GM12878 (cell line): ENCODE results near the gene CNN2. TPM values are rescaled to one million over a fixed set of nuclear protein-coding genes. Genes with fewer than 3 reads are reported as not detected.

Experiments
- ATAC-seq: fragments of 200-7000 bp; cut with Tn5 transposase; 3 replicates; pipeline ENCODE4 v1.9.1; 2020; ENCODE audit warnings: mild to moderate bottlenecking, moderate library complexity
- BruUV-seq: library from RNA; stranded (reverse); fragments of 400-500 nt; replicated peaks from 2 replicates; lab custom pipeline; 2021; lab: Mats Ljungman, UMichigan
- CTCF ChIA-PET: fragments of 300-600 bp; sonication (Branson Sonifier 250); formaldehyde crosslinking; extraction: SDS; loops from one replicate; lab custom pipeline; 2021; ENCODE audit warnings: inconsistent platforms; lab: Yijun Ruan, JAX
- POLR2A ChIA-PET: fragments of 350-600 bp; formaldehyde crosslinking; extraction: SDS; loops from one replicate; lab custom pipeline; 2021; ENCODE audit warnings: inconsistent platforms; lab: Charles Lee
- RAD21 ChIA-PET: fragments of 300-600 bp; sonication (Branson Sonifier 250); formaldehyde crosslinking; loops from one replicate; lab custom pipeline; 2023; ENCODE audit warnings: antibody characterized with exemption; ENCODE audit not compliant: unreplicated experiment; lab: Charles Lee
- SMC1A ChIA-PET: fragments of 300-600 bp; sonication (Branson Sonifier 250); formaldehyde crosslinking; loops from one replicate; lab custom pipeline; 2023; ENCODE audit not compliant: unreplicated experiment, uncharacterized antibody; lab: Charles Lee
- DNase-seq: peaks from one replicate; pipeline ENCODE4 v3.0.0-alpha.2; 2011; ENCODE audit warnings: low read depth, low spot score
- FAIRE-seq: peaks from 3 replicates; lab custom pipeline; 2011; peaks lifted over from hg19 to GRCh38; lab: Jason Lieb, UNC
- H2AFZ ChIP-seq: 2 replicates; pipeline ENCODE4 v1.6.0; 2011; ENCODE audit warnings: low read depth, low read length, control low read depth; ENCODE audit not compliant: control insufficient read depth
- H3K27ac ChIP-seq: 2 replicates; pipeline ENCODE4 v1.5.1; 2011; ENCODE audit warnings: control low read depth; ENCODE audit not compliant: control insufficient read depth, insufficient read depth
- H3K27me3 ChIP-seq, 2 experiments: replicated peaks in 1 of 2; 2 replicates each; pipeline versions ENCODE4 v1.6.0 to v1.6.1; 2011; ENCODE audit warnings: low read length in 1 of 2; ENCODE audit not compliant: control insufficient read depth in 2 of 2, insufficient read depth in 2 of 2
- H3K36me3 ChIP-seq, 2 experiments: 2 replicates each; pipeline ENCODE4 v1.5.1; 2011; ENCODE audit warnings: low read length in 1 of 2; ENCODE audit not compliant: control insufficient read depth in 2 of 2, insufficient read depth in 2 of 2
- H3K4me1 ChIP-seq: 2 replicates; pipeline ENCODE4 v1.6.1; 2011; ENCODE audit warnings: mild to moderate bottlenecking, low read length, moderate library complexity, mixed read lengths; ENCODE audit not compliant: control insufficient read depth, insufficient read depth
- H3K4me2 ChIP-seq: 2 replicates; pipeline ENCODE4 v1.6.0; 2011; ENCODE audit warnings: control low read depth; ENCODE audit not compliant: control insufficient read depth, insufficient read depth
- H3K4me3 ChIP-seq: fragments of 200-600 bp; sonication (generic); 2 replicates; pipeline ENCODE4 v1.5.1; 2016
- H3K79me2 ChIP-seq: 2 replicates; pipeline ENCODE4 v1.6.0; 2011; ENCODE audit warnings: low read length; ENCODE audit not compliant: control insufficient read depth, insufficient read depth
- H3K9ac ChIP-seq: 2 replicates; pipeline ENCODE4 v1.8.0; 2011; ENCODE audit warnings: low read length, control low read depth, mixed read lengths; ENCODE audit not compliant: control insufficient read depth, insufficient read depth
- H3K9me3 ChIP-seq: replicated peaks from 3 replicates; pipeline ENCODE4 v1.5.1; 2011; ENCODE audit warnings: mild to moderate bottlenecking, low read length; ENCODE audit not compliant: control insufficient read depth, insufficient read depth
- H4K20me1 ChIP-seq: 2 replicates; pipeline ENCODE4 v1.6.0; 2011; ENCODE audit not compliant: control insufficient read depth, insufficient read depth
- BCL11A ChIP-seq: IDR thresholded peaks from 2 replicates; pipeline ENCODE4 v1.6.1; 2011; ENCODE audit warnings: low read depth, low read length
- BCL3 ChIP-seq: IDR thresholded peaks from 2 replicates; pipeline ENCODE4 v1.6.1; 2011; ENCODE audit warnings: borderline replicate concordance, low read depth, mild to moderate bottlenecking, moderate library complexity, low read length; ENCODE audit not compliant: insufficient read depth, poor library complexity, severe bottlenecking
- BHLHE40 ChIP-seq, 2 experiments: fragments of 450-650 bp in 1 of 2; IDR thresholded peaks; 2 replicates each; pipeline ENCODE4 v1.6.1; 2011 to 2017; ENCODE audit warnings: low read depth in 2 of 2, borderline replicate concordance in 1 of 2, improper control_type of control experiment in 1 of 2, low read length in 1 of 2, mild to moderate bottlenecking in 1 of 2
- CBFB ChIP-seq: IDR thresholded peaks from 2 replicates; pipeline ENCODE4 v1.6.1; 2016; ENCODE audit warnings: antibody characterized with exemption, low read depth
- CREB1 ChIP-seq: IDR thresholded peaks from 2 replicates; pipeline ENCODE4 v1.6.1; 2012; ENCODE audit warnings: low read depth, mild to moderate bottlenecking, inconsistent platforms
- IRF5 ChIP-seq: fragments of 450-650 bp; IDR thresholded peaks from 2 replicates; pipeline ENCODE4 v1.6.1; 2017; ENCODE audit warnings: borderline replicate concordance
- MXI1 ChIP-seq: fragments of 150-350 bp; IDR thresholded peaks from 2 replicates; pipeline ENCODE4 v1.6.1; 2011; ENCODE audit warnings: low read depth, mild to moderate bottlenecking, inconsistent platforms, low read length, improper control_type of control experiment
- NFYB ChIP-seq: IDR thresholded peaks from 2 replicates; pipeline ENCODE4 v1.6.1; 2011; ENCODE audit warnings: low read depth, mild to moderate bottlenecking, low read length, improper control_type of control experiment, moderate library complexity; ENCODE audit not compliant: insufficient read depth
- PBX3 ChIP-seq: IDR thresholded peaks from 2 replicates; pipeline ENCODE4 v1.6.1; 2011; ENCODE audit warnings: mild to moderate bottlenecking, low read depth, low read length, moderate library complexity; ENCODE audit not compliant: insufficient replicate concordance
- PKNOX1 ChIP-seq: fragments of 450-650 bp; IDR thresholded peaks from 2 replicates; pipeline ENCODE4 v1.6.1; 2016; ENCODE audit warnings: mild to moderate bottlenecking
- SMARCA5 ChIP-seq: fragments of 450-650 bp; IDR thresholded peaks from 2 replicates; pipeline ENCODE4 v1.6.1; 2017; ENCODE audit warnings: mild to moderate bottlenecking
- SP1 ChIP-seq: IDR thresholded peaks from one replicate; pipeline ENCODE4 v1.6.1; 2011; ENCODE audit warnings: low read depth, low read length
- SUPT20H ChIP-seq: IDR thresholded peaks from 2 replicates; pipeline ENCODE4 v1.6.1; 2011; ENCODE audit warnings: low read depth, mild to moderate bottlenecking, low read length, moderate library complexity, borderline replicate concordance; ENCODE audit not compliant: control insufficient read depth
- TARDBP ChIP-seq: IDR thresholded peaks from 2 replicates; pipeline ENCODE4 v1.6.1; 2016; ENCODE audit warnings: borderline replicate concordance
- TBL1XR1 ChIP-seq: IDR thresholded peaks from 2 replicates; pipeline ENCODE4 v1.6.1; 2012; ENCODE audit warnings: low read depth, low read length, improper control_type of control experiment
- WGBS: methylation state at CpG from one replicate; pipeline ENCODE4 v1.1.6; 2016; ENCODE audit warnings: low lambda C conversion rate; ENCODE audit not compliant: insufficient replicate concordance, insufficient coverage; ENCODE audit errors: missing lambda C conversion rate; 5-methylcytosine and 5-hydroxymethylcytosine counted together
- in situ Hi-C: fragments of 300-500 bp; cut with MboI; formaldehyde crosslinking; loops from 9 replicates; pipeline ENCODE4 v1.14.3; 2018; ENCODE audit warnings: mixed read lengths
- intact Hi-C: fragments of 100-400 bp; cut with micrococcal nuclease; formaldehyde crosslinking; loops from one replicate; pipeline ENCODE4 v1.14.2; 2022; ENCODE audit not compliant: unreplicated experiment
- polyA plus RNA-seq, 11 experiments: library from polyadenylated mRNA; depleted of rRNA in 4 of 11; unstranded in 6 of 11; stranded (reverse) in 5 of 11; fragments of >200 nt; fragmentation: Nextera tagmentation in 4 of 11; fragmentation: Illumina TruSeq in 1 of 11; extraction: Ambion mirVana in 4 of 11; extraction: Trizol in 1 of 11; gene quantifications; 1 replicate in 1 of 11; 2 replicates in 10 of 11; pipeline versions ENCODE4 v1.2.1 to v1.2.3, GENCODE V29; 2011 to 2016; ENCODE audit warnings: inconsistent platforms in 2 of 11, missing spikeins in 2 of 11, low read depth in 1 of 11
- total RNA-seq, 4 experiments: library from RNA; depleted of rRNA in 3 of 4; stranded (reverse); fragments of >200 nt in 3 of 4; fragmentation: Illumina TruSeq in 1 of 4; extraction: Trizol in 1 of 4; gene quantifications; 2 replicates each; pipeline versions ENCODE4 v1.2.1 to v1.2.3, GENCODE V29; 2013 to 2021

Gene CNN2
- total and polyA plus RNA-seq, 10 of the 15 experiments (the other 5 are each of a cell fraction or from before 2014, with no cell fraction given), result 34.7 to 311 (median 172) TPM

GRCh38 chr19:1045247-1045603 lies 18.8 kb downstream of the CNN2 start:
- Histone ChIP-seq H4K20me1 (no peaks in the 10 kb centered on the region), H3K27ac (no peak overlapping the region), H3K36me3 (peaks cover 0 to 1% of the 10 kb centered on the region in 2 experiments; a peak in 1 of 4 replicates), H3K4me3 (no peak overlapping the region), H3K9me3 (no peaks in the 10 kb centered on the region), H3K4me1 (peaks cover 3% of the 10 kb centered on the region; the same call in 1 of the 2 replicates), H3K27me3 (no peaks in the 10 kb centered on the region), H3K4me2 (no peak overlapping the region), H2AFZ (no peak overlapping the region), H3K79me2 (0 out of 2 replicates have a peak, but pooled peaks cover under 1% of the 10 kb centered on the region), H3K9ac (no peak overlapping the region)
- TF ChIP-seq PKNOX1, result peak; percentile 88
- TF ChIP-seq NFYB, result peak; percentile 28; the same call in 1 of the 2 replicates
- TF ChIP-seq TARDBP, result no peak
- no peak for TF ChIP-seq BCL3
- TF ChIP-seq TBL1XR1, result no peak
- no peak for TF ChIP-seq BCL11A
- TF ChIP-seq SUPT20H, result no peak
- TF ChIP-seq BHLHE40 (IDR thresholded peaks at IDR 0.05; ENCODE audit: borderline replicate concordance in 1 of 2, low read depth in 2 of 2, low read length in 1 of 2), result no peak
- TF ChIP-seq CREB1, result 0 out of 2 replicates have a peak, but pooled peaks have one; percentile 29
- peak; percentile 78 for TF ChIP-seq PBX3
- TF ChIP-seq IRF5, result no peak
- peak; percentile 39 for TF ChIP-seq SP1
- TF ChIP-seq SMARCA5, result no peak
- no peak for TF ChIP-seq MXI1
- TF ChIP-seq CBFB, result no peak
- DNase-seq (no peak), ATAC-seq (peak; percentile 77), FAIRE-seq (peak; percentile 83)
- intact Hi-C loops, result no loop called here
- SMC1A ChIA-PET, result no interaction called here
- POLR2A ChIA-PET, result no interaction called here
- no TSS peak for BruUV-seq
- RAD21 ChIA-PET, result no interaction called here
- in situ Hi-C loops, result no loop called here
- CTCF ChIA-PET, result interaction anchor here (1.3 kb wide), 1 partner anchor 178 kb away, joined by 3 read pairs; no protein-coding TSS in a partner anchor
- 35% methylated on average over 10 of the region's 10 CpGs for WGBS
